Gastrocnemius medialis (tissue), 4 donors: Measurements from ENCODE around the gene LAMA3.

Experiments
- POLR2A ChIP-seq, 2 donors: fragments of 450-650 bp; IDR thresholded peaks; one replicate each; pipeline ENCODE4 v1.6.1; 2017; ENCODE audit warnings: antibody characterized with exemption in 2 of 2, mild to moderate bottlenecking in 2 of 2, moderate library complexity in 2 of 2
- TF ChIP-seq, protein P1 (sequence below), 5 experiments: fragments of 450-650 bp in 3 of 5; fragments of 200-600 bp in 2 of 5; sonication (generic) in 2 of 5; IDR thresholded peaks in 4 of 5; conservative IDR thresholded peaks in 1 of 5; 1 replicate in 4 of 5; 2 replicates in 1 of 5; pipeline ENCODE4 v1.5.1; 2016 to 2019; ENCODE audit warnings: antibody characterized with exemption in 5 of 5, mild to moderate bottlenecking in 3 of 5, moderate library complexity in 3 of 5

DNA sequence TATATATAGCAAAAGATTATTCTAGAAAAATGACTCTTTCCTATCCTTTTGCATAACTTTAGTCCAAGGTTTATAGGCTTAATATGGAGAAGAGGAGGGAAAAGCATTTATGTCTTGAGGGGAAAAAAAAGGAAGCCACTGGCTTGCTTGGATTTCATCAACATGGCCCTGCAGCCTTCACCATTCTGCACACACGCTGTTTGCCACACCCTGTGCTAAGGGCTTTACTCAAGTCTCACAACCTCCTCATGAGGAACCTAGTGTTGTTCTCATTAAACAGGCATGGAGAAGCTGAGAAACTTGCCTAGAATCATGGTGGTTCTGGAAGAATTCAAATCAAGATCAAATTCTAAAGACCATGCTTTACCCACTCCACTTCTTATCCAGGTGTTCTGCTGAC lies 208.0 kb downstream of the LAMA3 start:
- TF ChIP-seq, protein P1, sequence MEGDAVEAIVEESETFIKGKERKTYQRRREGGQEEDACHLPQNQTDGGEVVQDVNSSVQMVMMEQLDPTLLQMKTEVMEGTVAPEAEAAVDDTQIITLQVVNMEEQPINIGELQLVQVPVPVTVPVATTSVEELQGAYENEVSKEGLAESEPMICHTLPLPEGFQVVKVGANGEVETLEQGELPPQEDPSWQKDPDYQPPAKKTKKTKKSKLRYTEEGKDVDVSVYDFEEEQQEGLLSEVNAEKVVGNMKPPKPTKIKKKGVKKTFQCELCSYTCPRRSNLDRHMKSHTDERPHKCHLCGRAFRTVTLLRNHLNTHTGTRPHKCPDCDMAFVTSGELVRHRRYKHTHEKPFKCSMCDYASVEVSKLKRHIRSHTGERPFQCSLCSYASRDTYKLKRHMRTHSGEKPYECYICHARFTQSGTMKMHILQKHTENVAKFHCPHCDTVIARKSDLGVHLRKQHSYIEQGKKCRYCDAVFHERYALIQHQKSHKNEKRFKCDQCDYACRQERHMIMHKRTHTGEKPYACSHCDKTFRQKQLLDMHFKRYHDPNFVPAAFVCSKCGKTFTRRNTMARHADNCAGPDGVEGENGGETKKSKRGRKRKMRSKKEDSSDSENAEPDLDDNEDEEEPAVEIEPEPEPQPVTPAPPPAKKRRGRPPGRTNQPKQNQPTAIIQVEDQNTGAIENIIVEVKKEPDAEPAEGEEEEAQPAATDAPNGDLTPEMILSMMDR (IDR thresholded peaks at IDR 0.05 in 4 of 5, conservative IDR thresholded peaks at IDR 0.05 in 1 of 5), result no peak
- no peak for TF ChIP-seq POLR2A (IDR thresholded peaks at IDR 0.05)
